Chondrocyte (in vitro differentiated cells): Measurements from ENCODE around the gene HEXIM1. TPM values are rescaled to one million over a fixed set of nuclear protein-coding genes. Genes with fewer than 3 reads are reported as not detected.

Source experiments
- DNase-seq: peaks from one replicate; pipeline ENCODE4 v3.0.0; 2021; ENCODE audit warnings: mixed read lengths, low spot score
- H3K27ac Mint-ChIP-seq: one replicate; pipeline ENCODE4 v1.8.0; 2021; ENCODE audit warnings: mild to moderate bottlenecking, moderate library complexity, mixed read lengths; ENCODE audit not compliant: unreplicated experiment
- H3K27me3 Mint-ChIP-seq: 2 replicates; pipeline ENCODE4 v1.8.0; 2021; ENCODE audit warnings: low read depth, mixed read lengths
- H3K36me3 Mint-ChIP-seq: 2 replicates; pipeline ENCODE4 v1.8.0; 2021; ENCODE audit warnings: low read depth, mixed read lengths
- H3K4me1 Mint-ChIP-seq: 2 replicates; pipeline ENCODE4 v1.8.0; 2021; ENCODE audit warnings: low read depth, mild to moderate bottlenecking, mixed read lengths
- H3K4me3 Mint-ChIP-seq: one replicate; pipeline ENCODE4 v1.8.0; 2021; ENCODE audit warnings: mild to moderate bottlenecking, moderate library complexity, mixed read lengths; ENCODE audit not compliant: unreplicated experiment
- H3K9me3 Mint-ChIP-seq: 2 replicates; pipeline ENCODE4 v1.8.0; 2021; ENCODE audit warnings: low read depth, mixed read lengths
- CTCF ChIP-seq: fragments of 200-600 bp; sonication (generic); IDR thresholded peaks from 2 replicates; pipeline ENCODE4 v1.5.0; 2021; ENCODE audit warnings: antibody characterized with exemption, mild to moderate bottlenecking, moderate library complexity
- total RNA-seq: library from RNA; stranded (reverse); gene quantifications from 3 replicates; pipeline ENCODE4 v1.2.1, GENCODE V29; 2021

Gene HEXIM1
- total RNA-seq, 1 donor from 2014 or later = 36.4 TPM

GRCh38 chr17:45127548-45128300 is 20.6 kb upstream of the HEXIM1 start:
- no peaks in the 10 kb centered on the region for H3K36me3 Mint-ChIP-seq
- peaks cover 74% of the 10 kb centered on the region for H3K4me1 Mint-ChIP-seq
- H3K9me3 Mint-ChIP-seq = no peaks in the 10 kb centered on the region
- no peak for TF ChIP-seq CTCF
- peak overlapping the region; percentile 57 for H3K4me3 Mint-ChIP-seq
- no peaks in the 10 kb centered on the region for H3K27me3 Mint-ChIP-seq
- peak overlapping the region; percentile 98 for H3K27ac Mint-ChIP-seq
- no peak for DNase-seq

GRCh38 chr17:45128331-45128730 is 19.9 kb upstream of the HEXIM1 start:
- no peak for DNase-seq
- no peak for TF ChIP-seq CTCF
- H3K36me3 Mint-ChIP-seq = no peaks in the 10 kb centered on the region
- H3K9me3 Mint-ChIP-seq = no peaks in the 10 kb centered on the region
- H3K27me3 Mint-ChIP-seq = no peaks in the 10 kb centered on the region
- peaks cover 70% of the 10 kb centered on the region for H3K4me1 Mint-ChIP-seq
- peak overlapping the region; percentile 98 for H3K27ac Mint-ChIP-seq
- peak overlapping the region; percentile 57 for H3K4me3 Mint-ChIP-seq

GRCh38 chr17:45128989-45129388 is 19.3 kb upstream of the HEXIM1 start:
- Mint-ChIP-seq H3K4me3 (no peak overlapping the region), H3K36me3 (no peaks in the 10 kb centered on the region), H3K27ac (peak overlapping the region; percentile 98), H3K9me3 (no peaks in the 10 kb centered on the region), H3K27me3 (no peaks in the 10 kb centered on the region), H3K4me1 (peaks cover 69% of the 10 kb centered on the region)
- no peak for DNase-seq
- TF ChIP-seq CTCF = no peak

- H3K4me3 Mint-ChIP-seq = no peak overlapping the region
- H3K27me3 Mint-ChIP-seq = no peaks in the 10 kb centered on the region
- peaks cover 64% of the 10 kb centered on the region for H3K4me1 Mint-ChIP-seq
- DNase-seq = no peak
- H3K27ac Mint-ChIP-seq = peak overlapping the region; percentile 98
- TF ChIP-seq CTCF = no peak
- H3K9me3 Mint-ChIP-seq = no peaks in the 10 kb centered on the region
- H3K36me3 Mint-ChIP-seq = no peaks in the 10 kb centered on the region
Observed at GRCh38 chr17:45129426-45129939, 18.8 kb upstream of the HEXIM1 start.

- no peak for DNase-seq
- Mint-ChIP-seq H3K4me3 (peak overlapping the region; percentile 75), H3K9me3 (no peaks in the 10 kb centered on the region), H3K27me3 (no peaks in the 10 kb centered on the region), H3K36me3 (no peaks in the 10 kb centered on the region), H3K4me1 (peaks cover 62% of the 10 kb centered on the region), H3K27ac (peak overlapping the region; percentile 98)
- TF ChIP-seq CTCF = no peak
Observed at GRCh38 chr17:45129940-45130680, 18.2 kb upstream of the HEXIM1 start.
